ENCODE measurements around the gene KLK8.
A peak's percentile ranks its signal among the peaks of the same experiment; 100 is the strongest.

The KLK8 gene

GRCh38 chr19:51003316-51003715, 1.9 kb upstream of the KLK8 start:
- WGBS, 2 donors (ENCODE audit: extremely low coverage in 2 of 2, insufficient read length in 2 of 2, insufficient replicate concordance in 1 of 2): no CpG with 5 or more reads among the region's 7 CpGs
- H3K9ac ChIP-seq (ENCODE audit: low read depth, low read length, poor library complexity): no peak overlapping the region

GRCh38 chr19:51002542-51003311, 1.3 kb upstream of the KLK8 start:
- H4K8ac ChIP-seq (ENCODE audit: low read depth, low read length): no peak overlapping the region
- peak overlapping the region; percentile 69 for H2BK120ac ChIP-seq (ENCODE audit: low read depth, low read length)
- H3K27me3 ChIP-seq (ENCODE audit: control insufficient read depth in 3 of 3, insufficient read depth in 3 of 3, low read depth in 1 of 3, low read length in 3 of 3): peaks cover 0 to 8% (median 0%) of the 10 kb centered on the region in 3 experiments
- peaks cover 0 to 8% of the 10 kb centered on the region in 2 donors for H3K4me1 ChIP-seq (ENCODE audit: control insufficient read depth in 2 of 2, insufficient read depth in 1 of 2, low read depth in 1 of 2, low read length in 2 of 2)
- no peaks in the 10 kb centered on the region for H3K9me3 ChIP-seq (replicated peaks in 1 of 2; ENCODE audit: control insufficient read depth in 2 of 2, insufficient read depth in 1 of 2, low read depth in 1 of 2, low read length in 2 of 2)
- no peak overlapping the region for H4K91ac ChIP-seq (ENCODE audit: low read depth, low read length, poor library complexity)
- no peak overlapping the region for H3K27ac ChIP-seq (replicated peaks; ENCODE audit: low read length)
- no peaks in the 10 kb centered on the region for H3K36me3 ChIP-seq (replicated peaks in 1 of 2; ENCODE audit: control insufficient read depth in 2 of 2, insufficient read depth in 2 of 2, low read length in 2 of 2)
- DNase-seq (ENCODE audit: low spot score): peak; percentile 42
- no peak overlapping the region for H3K4ac ChIP-seq (ENCODE audit: low read length)
- H2AFZ ChIP-seq (ENCODE audit: low read length): no peak overlapping the region
- H3K4me3 ChIP-seq (ENCODE audit: low read length in 2 of 2): no peak overlapping the region
- no peak overlapping the region for H3K9ac ChIP-seq (ENCODE audit: low read depth, low read length, poor library complexity)
- H3K18ac ChIP-seq (ENCODE audit: low read length): peak overlapping the region; percentile 78
- H2BK5ac ChIP-seq (ENCODE audit: low read length): no peak overlapping the region
- H3K14ac ChIP-seq (ENCODE audit: low read length): no peak overlapping the region
- H2BK15ac ChIP-seq (ENCODE audit: low read length): peak overlapping the region; percentile 91
- peak overlapping the region; percentile 63 for H2BK12ac ChIP-seq (ENCODE audit: low read length)
- WGBS, 2 donors (ENCODE audit: extremely low coverage in 2 of 2, insufficient read length in 2 of 2, insufficient replicate concordance in 1 of 2): no CpG with 5 or more reads among the region's 42 CpGs
- H3K79me1 ChIP-seq (ENCODE audit: low read depth, low read length): no peaks in the 10 kb centered on the region
- no peak overlapping the region for H3K4me2 ChIP-seq (ENCODE audit: insufficient read depth, low read length, poor library complexity, severe bottlenecking)
- peak overlapping the region; percentile 60 for H3K23ac ChIP-seq (ENCODE audit: low read depth, low read length, poor library complexity)
- H2AK5ac ChIP-seq (ENCODE audit: low read depth, low read length): peak overlapping the region; percentile 76

More at GRCh38 chr19:51003316-51003715, 1.9 kb upstream of the KLK8 start:
- H3K27me3 ChIP-seq (ENCODE audit: control insufficient read depth in 3 of 3, insufficient read depth in 3 of 3, low read depth in 1 of 3, low read length in 3 of 3): peaks cover 0 to 8% (median 0%) of the 10 kb centered on the region in 3 experiments
- H4K8ac ChIP-seq (ENCODE audit: low read depth, low read length): no peak overlapping the region
- H2AK5ac ChIP-seq (ENCODE audit: low read depth, low read length): peak overlapping the region; percentile 76
- H2BK120ac ChIP-seq (ENCODE audit: low read depth, low read length): peak overlapping the region; percentile 69
- no peak overlapping the region for H2AFZ ChIP-seq (ENCODE audit: low read length)
- H3K36me3 ChIP-seq (replicated peaks in 1 of 2; ENCODE audit: control insufficient read depth in 2 of 2, insufficient read depth in 2 of 2, low read length in 2 of 2): no peaks in the 10 kb centered on the region
- peak overlapping the region; percentile 91 for H2BK15ac ChIP-seq (ENCODE audit: low read length)
- H2BK5ac ChIP-seq (ENCODE audit: low read length): no peak overlapping the region
- H3K9me3 ChIP-seq (replicated peaks in 1 of 2; ENCODE audit: control insufficient read depth in 2 of 2, insufficient read depth in 1 of 2, low read depth in 1 of 2, low read length in 2 of 2): no peaks in the 10 kb centered on the region
- H3K4me1 ChIP-seq (ENCODE audit: control insufficient read depth in 2 of 2, insufficient read depth in 1 of 2, low read depth in 1 of 2, low read length in 2 of 2): peaks cover 0 to 8% of the 10 kb centered on the region in 2 donors
- H3K23ac ChIP-seq (ENCODE audit: low read depth, low read length, poor library complexity): peak overlapping the region; percentile 59
- peak overlapping the region; percentile 31 for H3K14ac ChIP-seq (ENCODE audit: low read length)
- H3K27ac ChIP-seq (replicated peaks; ENCODE audit: low read length): no peak overlapping the region
- H3K79me1 ChIP-seq (ENCODE audit: low read depth, low read length): no peaks in the 10 kb centered on the region
- H3K4ac ChIP-seq (ENCODE audit: low read length): no peak overlapping the region
- H3K18ac ChIP-seq (ENCODE audit: low read length): peak overlapping the region; percentile 31
- DNase-seq (ENCODE audit: low spot score): no peak
- H4K91ac ChIP-seq (ENCODE audit: low read depth, low read length, poor library complexity): no peak overlapping the region
- no peak overlapping the region for H2BK12ac ChIP-seq (ENCODE audit: low read length)
- H3K4me2 ChIP-seq (ENCODE audit: insufficient read depth, low read length, poor library complexity, severe bottlenecking): no peak overlapping the region
- no peak overlapping the region for H3K4me3 ChIP-seq (ENCODE audit: low read length in 2 of 2)

GRCh38 chr19:51002089-51002532, 707 bp upstream of the KLK8 start:
- Histone ChIP-seq H3K9ac (ENCODE audit: low read depth, low read length, poor library complexity) (no peak overlapping the region), H3K4ac (ENCODE audit: low read length) (no peak overlapping the region), H2AFZ (ENCODE audit: low read length) (no peak overlapping the region), H2BK120ac (ENCODE audit: low read depth, low read length) (no peak overlapping the region), H3K14ac (ENCODE audit: low read length) (no peak overlapping the region), H2BK15ac (ENCODE audit: low read length) (no peak overlapping the region), H3K79me1 (ENCODE audit: low read depth, low read length) (no peaks in the 10 kb centered on the region), H3K23ac (ENCODE audit: low read depth, low read length, poor library complexity) (no peak overlapping the region), H3K18ac (ENCODE audit: low read length) (no peak overlapping the region), H3K4me1 (ENCODE audit: control insufficient read depth in 2 of 2, insufficient read depth in 1 of 2, low read depth in 1 of 2, low read length in 2 of 2) (peaks cover 0 to 8% of the 10 kb centered on the region in 2 donors), H3K9me3 (replicated peaks in 1 of 2; ENCODE audit: control insufficient read depth in 2 of 2, insufficient read depth in 1 of 2, low read depth in 1 of 2, low read length in 2 of 2) (no peaks in the 10 kb centered on the region), H3K27me3 (ENCODE audit: control insufficient read depth in 3 of 3, insufficient read depth in 3 of 3, low read depth in 1 of 3, low read length in 3 of 3) (peaks cover 0 to 8% (median 0%) of the 10 kb centered on the region in 3 experiments), H3K27ac (replicated peaks; ENCODE audit: low read length) (no peak overlapping the region), H2BK5ac (ENCODE audit: low read length) (no peak overlapping the region), H4K8ac (ENCODE audit: low read depth, low read length) (no peak overlapping the region), H2BK12ac (ENCODE audit: low read length) (no peak overlapping the region), H4K91ac (ENCODE audit: low read depth, low read length, poor library complexity) (no peak overlapping the region), H3K36me3 (replicated peaks in 1 of 2; ENCODE audit: control insufficient read depth in 2 of 2, insufficient read depth in 2 of 2, low read length in 2 of 2) (no peaks in the 10 kb centered on the region), H3K4me3 (ENCODE audit: low read length in 2 of 2) (no peak overlapping the region), H2AK5ac (ENCODE audit: low read depth, low read length) (peak overlapping the region; percentile 76), H3K4me2 (ENCODE audit: insufficient read depth, low read length, poor library complexity, severe bottlenecking) (no peak overlapping the region)
- DNase-seq (ENCODE audit: low spot score): no peak
- no CpG with 5 or more reads among the region's 12 CpGs for WGBS, 2 donors (ENCODE audit: extremely low coverage in 2 of 2, insufficient read length in 2 of 2, insufficient replicate concordance in 1 of 2)

- H3K9ac ChIP-seq (ENCODE audit: low read depth, low read length, poor library complexity): no peak overlapping the region
- peaks cover 0 to 5% (median 0%) of the 10 kb centered on the region in 3 experiments for H3K27me3 ChIP-seq (ENCODE audit: control insufficient read depth in 3 of 3, insufficient read depth in 3 of 3, low read depth in 1 of 3, low read length in 3 of 3)
- H3K4me3 ChIP-seq (ENCODE audit: low read length in 2 of 2): no peak overlapping the region
- no peak overlapping the region for H3K27ac ChIP-seq (replicated peaks; ENCODE audit: low read length)
- peaks cover 0 to 8% of the 10 kb centered on the region in 2 donors for H3K4me1 ChIP-seq (ENCODE audit: control insufficient read depth in 2 of 2, insufficient read depth in 1 of 2, low read depth in 1 of 2, low read length in 2 of 2)
- no peak overlapping the region for H3K4ac ChIP-seq (ENCODE audit: low read length)
- peak overlapping the region; percentile 90 for H2BK120ac ChIP-seq (ENCODE audit: low read depth, low read length)
- H2BK5ac ChIP-seq (ENCODE audit: low read length): no peak overlapping the region
- peak overlapping the region; percentile 60 for H2BK15ac ChIP-seq (ENCODE audit: low read length)
- H3K9me3 ChIP-seq (replicated peaks in 1 of 2; ENCODE audit: control insufficient read depth in 2 of 2, insufficient read depth in 1 of 2, low read depth in 1 of 2, low read length in 2 of 2): no peaks in the 10 kb centered on the region
- no peak overlapping the region for H2AFZ ChIP-seq (ENCODE audit: low read length)
- H4K8ac ChIP-seq (ENCODE audit: low read depth, low read length): peak overlapping the region; percentile 92
- H2BK12ac ChIP-seq (ENCODE audit: low read length): peak overlapping the region; percentile 91
- no peak overlapping the region for H3K14ac ChIP-seq (ENCODE audit: low read length)
- no CpG with 5 or more reads among the region's 16 CpGs for WGBS, 2 donors (ENCODE audit: extremely low coverage in 2 of 2, insufficient read length in 2 of 2, insufficient replicate concordance in 1 of 2)
- H2AK5ac ChIP-seq (ENCODE audit: low read depth, low read length): peak overlapping the region; percentile 90
- H3K18ac ChIP-seq (ENCODE audit: low read length): peak overlapping the region; percentile 1
- H3K23ac ChIP-seq (ENCODE audit: low read depth, low read length, poor library complexity): no peak overlapping the region
- peak overlapping the region; percentile 15 for H4K91ac ChIP-seq (ENCODE audit: low read depth, low read length, poor library complexity)
- H3K79me1 ChIP-seq (ENCODE audit: low read depth, low read length): no peaks in the 10 kb centered on the region
- H3K36me3 ChIP-seq (replicated peaks in 1 of 2; ENCODE audit: control insufficient read depth in 2 of 2, insufficient read depth in 2 of 2, low read length in 2 of 2): no peaks in the 10 kb centered on the region
- DNase-seq (ENCODE audit: low spot score): no peak
- peak overlapping the region; percentile 30 for H3K4me2 ChIP-seq (ENCODE audit: insufficient read depth, low read length, poor library complexity, severe bottlenecking)
These were observed 423 bp downstream of the KLK8 start for GRCh38 chr19:51000981-51001380.
